ENCODE measurements around the gene TBC1D8.
A peak's percentile ranks its signal among the peaks of the same experiment; 100 is the strongest.

Gene TBC1D8

DNA sequence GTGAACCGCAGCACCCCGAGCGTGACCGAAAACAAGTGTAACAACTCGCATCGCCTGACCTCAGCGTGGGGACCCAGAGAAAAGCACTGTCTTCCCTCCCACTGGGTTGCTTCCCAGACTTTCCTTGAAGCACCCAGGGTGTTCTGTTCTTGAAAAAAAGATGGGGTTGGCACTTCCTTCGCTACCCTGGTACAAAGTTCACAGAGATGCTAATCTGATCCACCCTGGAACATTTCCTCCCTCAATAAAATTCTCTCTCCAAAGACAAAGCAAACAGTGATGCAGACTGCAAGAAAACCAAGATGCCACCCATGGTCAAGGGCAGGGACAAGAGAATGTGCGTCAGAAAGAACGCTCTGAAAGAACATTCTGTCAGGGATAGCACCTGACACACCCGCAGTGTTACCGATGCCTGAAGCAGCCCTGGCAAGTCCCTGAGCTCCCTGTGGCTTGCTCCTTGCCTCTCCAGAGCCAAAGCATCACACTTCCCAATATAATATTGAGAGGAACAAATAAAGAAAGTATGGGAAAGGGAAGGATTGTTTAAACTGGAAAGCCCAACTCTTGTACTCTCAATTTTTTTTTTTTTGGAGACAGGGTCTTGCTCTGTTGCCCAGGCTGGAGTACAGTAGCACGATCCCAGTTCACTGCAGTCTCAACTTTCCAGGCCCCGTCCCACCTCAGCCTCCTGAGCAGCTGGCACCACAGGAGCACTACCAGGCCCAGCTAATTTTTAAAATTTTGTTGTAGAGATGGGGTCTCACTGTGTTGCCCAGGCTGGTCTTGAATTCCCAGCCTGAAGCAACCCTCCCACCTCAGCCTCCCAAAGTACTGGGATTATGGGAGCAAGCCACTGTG is 70.7 kb downstream of the TBC1D8 start:
- TF ChIP-seq, protein P1, sequence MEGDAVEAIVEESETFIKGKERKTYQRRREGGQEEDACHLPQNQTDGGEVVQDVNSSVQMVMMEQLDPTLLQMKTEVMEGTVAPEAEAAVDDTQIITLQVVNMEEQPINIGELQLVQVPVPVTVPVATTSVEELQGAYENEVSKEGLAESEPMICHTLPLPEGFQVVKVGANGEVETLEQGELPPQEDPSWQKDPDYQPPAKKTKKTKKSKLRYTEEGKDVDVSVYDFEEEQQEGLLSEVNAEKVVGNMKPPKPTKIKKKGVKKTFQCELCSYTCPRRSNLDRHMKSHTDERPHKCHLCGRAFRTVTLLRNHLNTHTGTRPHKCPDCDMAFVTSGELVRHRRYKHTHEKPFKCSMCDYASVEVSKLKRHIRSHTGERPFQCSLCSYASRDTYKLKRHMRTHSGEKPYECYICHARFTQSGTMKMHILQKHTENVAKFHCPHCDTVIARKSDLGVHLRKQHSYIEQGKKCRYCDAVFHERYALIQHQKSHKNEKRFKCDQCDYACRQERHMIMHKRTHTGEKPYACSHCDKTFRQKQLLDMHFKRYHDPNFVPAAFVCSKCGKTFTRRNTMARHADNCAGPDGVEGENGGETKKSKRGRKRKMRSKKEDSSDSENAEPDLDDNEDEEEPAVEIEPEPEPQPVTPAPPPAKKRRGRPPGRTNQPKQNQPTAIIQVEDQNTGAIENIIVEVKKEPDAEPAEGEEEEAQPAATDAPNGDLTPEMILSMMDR (conservative IDR thresholded peaks at IDR 0.05; ENCODE audit: low read depth, low read length), result no peak
- DNase-seq (ENCODE audit: low read depth), result no peak

DNA sequence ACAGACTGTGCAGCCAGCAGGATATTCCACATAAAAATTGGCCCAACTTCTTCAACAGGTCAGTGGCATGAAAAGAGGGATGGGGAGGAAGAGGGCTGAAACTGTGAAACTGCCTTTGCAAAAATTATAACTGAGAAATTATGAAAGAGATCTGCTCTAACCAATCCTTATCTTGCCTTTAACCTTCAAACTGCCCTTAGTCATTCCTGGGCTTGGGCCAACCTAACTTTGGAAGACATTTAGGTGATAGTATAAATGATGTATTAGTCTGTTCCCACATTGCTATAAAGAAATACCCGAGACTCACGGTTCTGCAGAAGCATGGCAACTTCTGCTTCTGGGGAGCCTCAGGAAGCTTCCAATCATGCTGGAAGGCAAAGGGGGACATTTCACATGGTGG is 74.6 kb downstream of the TBC1D8 start:
- no peak for DNase-seq (ENCODE audit: low read depth)
- TF ChIP-seq, protein P1 (conservative IDR thresholded peaks at IDR 0.05; ENCODE audit: low read depth, low read length), result no peak
- no peak overlapping the region for H3K4me3 ChIP-seq (ENCODE audit: low read depth, low read length)

More for the DNA sequence above, 70.7 kb downstream of the TBC1D8 start:
- H3K4me3 ChIP-seq (ENCODE audit: low read depth, low read length), result no peak overlapping the region

DNA sequence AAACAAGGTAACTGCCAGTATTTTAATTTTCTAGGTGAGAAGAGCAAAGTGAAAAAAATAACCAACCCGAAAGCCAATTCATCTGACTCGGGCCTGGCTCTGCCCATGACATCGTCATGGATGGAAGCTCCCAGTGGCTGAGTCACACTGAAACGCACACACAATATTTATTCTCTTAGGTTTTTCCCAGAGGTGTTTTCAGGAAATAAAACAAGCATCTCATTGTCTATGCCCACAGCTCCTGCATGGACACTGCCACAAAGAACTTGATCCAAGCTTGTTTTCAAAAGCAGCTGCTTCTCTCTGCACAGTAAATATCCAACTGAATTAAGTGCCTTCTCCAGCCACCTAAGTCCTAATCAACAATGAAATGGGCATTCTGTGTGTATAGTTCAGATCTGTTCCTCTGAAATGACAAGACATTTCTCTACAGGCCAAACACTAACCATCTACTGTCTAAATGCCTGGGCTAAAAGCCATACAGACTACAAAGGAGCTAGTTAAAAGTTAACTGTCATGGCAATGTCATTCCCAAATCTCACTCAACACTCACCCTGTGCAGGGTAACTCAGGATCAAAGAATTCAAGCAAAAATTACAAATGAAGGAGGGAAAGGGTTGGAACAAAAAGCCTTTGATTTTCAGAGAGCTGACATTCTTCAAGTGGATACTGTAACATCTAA is 86.2 kb downstream of the TBC1D8 start:
- TF ChIP-seq, protein P1 (conservative IDR thresholded peaks at IDR 0.05; ENCODE audit: low read depth, low read length), result no peak
- H3K4me3 ChIP-seq (ENCODE audit: low read depth, low read length), result no peak overlapping the region
- DNase-seq (ENCODE audit: low read depth), result peak; percentile 33

DNA sequence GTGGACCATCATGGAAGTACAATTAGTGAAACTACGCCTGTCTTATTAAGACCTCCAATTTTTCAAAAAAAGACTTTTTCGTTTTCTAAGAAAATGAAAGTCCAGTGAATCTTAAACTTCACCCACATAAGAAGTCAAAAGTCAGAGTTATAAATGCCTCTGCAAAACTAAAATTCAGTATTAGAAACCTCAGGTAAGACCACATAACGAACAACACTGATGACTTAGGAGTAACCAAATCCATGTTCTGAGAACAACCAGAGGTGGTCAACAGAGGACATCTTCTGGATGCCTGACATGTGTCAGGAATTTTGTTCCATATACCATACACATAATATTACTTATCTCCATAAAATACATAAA is 86.7 kb downstream of the TBC1D8 start:
- H3K4me3 ChIP-seq (ENCODE audit: low read depth, low read length), result no peak overlapping the region
- TF ChIP-seq, protein P1 (conservative IDR thresholded peaks at IDR 0.05; ENCODE audit: low read depth, low read length), result no peak
- no peak for DNase-seq (ENCODE audit: low read depth)

DNA sequence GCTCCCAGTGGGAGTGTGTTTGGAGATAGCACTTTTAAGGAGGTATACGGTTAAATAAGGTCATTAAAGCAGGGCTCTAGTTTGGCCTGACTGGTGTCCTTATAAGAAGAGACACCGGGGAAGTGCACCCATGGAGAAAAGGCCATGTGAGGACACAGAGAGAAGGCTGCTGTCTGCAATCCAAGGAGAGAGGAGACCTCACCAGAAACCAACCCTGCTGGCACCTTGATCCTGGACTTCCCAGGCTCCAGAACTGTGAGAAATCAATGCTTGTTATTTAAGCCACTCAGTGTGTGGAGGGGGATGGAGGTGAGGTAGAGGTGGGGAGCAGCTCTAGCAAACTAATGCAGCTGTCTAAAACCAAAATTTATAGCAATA is 87.1 kb downstream of the TBC1D8 start:
- DNase-seq (ENCODE audit: low read depth), result no peak
- TF ChIP-seq, protein P1 (conservative IDR thresholded peaks at IDR 0.05; ENCODE audit: low read depth, low read length), result no peak
- no peak overlapping the region for H3K4me3 ChIP-seq (ENCODE audit: low read depth, low read length)

DNA sequence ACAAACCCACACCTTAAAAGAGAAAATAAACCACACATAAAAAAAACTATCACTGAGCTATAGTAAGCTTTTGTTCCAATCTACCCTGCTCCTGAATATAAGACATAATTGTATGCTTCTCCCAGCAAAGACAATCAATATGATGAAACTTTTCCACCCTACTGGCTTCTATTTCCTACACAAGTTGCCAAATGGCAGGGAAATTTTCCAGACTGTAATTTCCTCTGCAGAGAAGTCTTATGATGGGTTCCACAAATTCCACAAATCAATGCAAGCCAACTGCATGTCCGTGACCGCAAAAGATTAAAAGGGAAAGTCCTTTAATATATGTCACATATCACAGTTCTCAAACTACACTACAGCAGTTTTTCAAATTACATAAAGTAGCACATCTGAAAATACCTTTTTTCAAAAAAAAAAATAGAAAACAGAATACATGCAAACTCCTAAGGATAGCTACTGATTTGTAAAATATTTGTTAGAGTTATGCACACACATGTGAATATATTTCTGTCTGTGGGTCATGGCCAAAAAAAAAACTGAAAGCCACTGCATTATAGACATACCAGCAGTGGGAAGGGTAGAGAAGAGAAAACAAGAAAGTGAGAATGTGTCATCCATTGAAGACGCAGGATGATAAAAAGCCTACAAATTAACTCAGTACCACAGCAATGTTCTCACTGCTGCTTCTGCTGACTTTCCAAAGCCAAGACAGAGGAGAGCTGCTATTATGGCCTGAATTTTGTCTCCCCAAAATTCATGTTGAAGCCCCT is 87.6 kb downstream of the TBC1D8 start:
- TF ChIP-seq, protein P1 (conservative IDR thresholded peaks at IDR 0.05; ENCODE audit: low read depth, low read length), result no peak
- DNase-seq (ENCODE audit: low read depth), result peak; percentile 71
- no peak overlapping the region for H3K4me3 ChIP-seq (ENCODE audit: low read depth, low read length)

All from choroid plexus epithelial cell (primary cell).